Keratinocyte (primary cell): Measurements from ENCODE around the gene TPSAB1.

Experiments used
- EZH2 ChIP-seq: IDR thresholded peaks from one replicate; pipeline ENCODE4 v1.6.1; 2012; ENCODE audit warnings: inconsistent platforms, mild to moderate bottlenecking, low read length, moderate library complexity
- TF ChIP-seq, protein P1 (sequence below), 3 experiments: IDR thresholded peaks in 1 of 3; conservative IDR thresholded peaks in 1 of 3; optimal IDR thresholded peaks in 1 of 3; 2 replicates in 2 of 3; 3 replicates in 1 of 3; pipeline versions ENCODE3 to v1.5.1; 2011; ENCODE audit warnings: low read length in 3 of 3, mild to moderate bottlenecking in 3 of 3, moderate library complexity in 2 of 3, control low read depth in 1 of 3, inconsistent platforms in 1 of 3; ENCODE audit not compliant: insufficient read depth in 2 of 3; ENCODE audit errors: extremely low read depth in 1 of 3

GRCh38 chr16:1261131-1261892 lies 20.8 kb downstream of the TPSAB1 start:
- TF ChIP-seq, protein P1, sequence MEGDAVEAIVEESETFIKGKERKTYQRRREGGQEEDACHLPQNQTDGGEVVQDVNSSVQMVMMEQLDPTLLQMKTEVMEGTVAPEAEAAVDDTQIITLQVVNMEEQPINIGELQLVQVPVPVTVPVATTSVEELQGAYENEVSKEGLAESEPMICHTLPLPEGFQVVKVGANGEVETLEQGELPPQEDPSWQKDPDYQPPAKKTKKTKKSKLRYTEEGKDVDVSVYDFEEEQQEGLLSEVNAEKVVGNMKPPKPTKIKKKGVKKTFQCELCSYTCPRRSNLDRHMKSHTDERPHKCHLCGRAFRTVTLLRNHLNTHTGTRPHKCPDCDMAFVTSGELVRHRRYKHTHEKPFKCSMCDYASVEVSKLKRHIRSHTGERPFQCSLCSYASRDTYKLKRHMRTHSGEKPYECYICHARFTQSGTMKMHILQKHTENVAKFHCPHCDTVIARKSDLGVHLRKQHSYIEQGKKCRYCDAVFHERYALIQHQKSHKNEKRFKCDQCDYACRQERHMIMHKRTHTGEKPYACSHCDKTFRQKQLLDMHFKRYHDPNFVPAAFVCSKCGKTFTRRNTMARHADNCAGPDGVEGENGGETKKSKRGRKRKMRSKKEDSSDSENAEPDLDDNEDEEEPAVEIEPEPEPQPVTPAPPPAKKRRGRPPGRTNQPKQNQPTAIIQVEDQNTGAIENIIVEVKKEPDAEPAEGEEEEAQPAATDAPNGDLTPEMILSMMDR (optimal IDR thresholded peaks at IDR 0.05 in 1 of 3, IDR thresholded peaks at IDR 0.05 in 1 of 3, conservative IDR thresholded peaks at IDR 0.05 in 1 of 3; ENCODE audit: extremely low read depth in 1 of 3, insufficient read depth in 2 of 3, low read length in 3 of 3) = no peak
- peak; percentile 86 for TF ChIP-seq EZH2
